Mucosa of stomach (tissue), 1 donor: ENCODE data around the gene NEB.

ENCODE experiments used
- H3K27me3 ChIP-seq: one replicate; pipeline ENCODE4 v1.7.0; 2013; ENCODE audit warnings: mild to moderate bottlenecking, low read length; ENCODE audit not compliant: control insufficient read depth, insufficient read depth
- H3K36me3 ChIP-seq: one replicate; pipeline ENCODE4 v1.7.0; 2013; ENCODE audit warnings: low read length; ENCODE audit not compliant: control insufficient read depth, insufficient read depth
- H3K4me1 ChIP-seq: one replicate; pipeline ENCODE4 v1.7.0; 2013; ENCODE audit warnings: mild to moderate bottlenecking, low read length; ENCODE audit not compliant: control insufficient read depth, insufficient read depth
- H3K4me3 ChIP-seq: one replicate; pipeline ENCODE4 v1.7.0; 2013; ENCODE audit warnings: low read length
- H3K9ac ChIP-seq: one replicate; pipeline ENCODE4 v1.7.0; 2013; ENCODE audit warnings: mild to moderate bottlenecking, low read length, moderate library complexity
- H3K9me3 ChIP-seq: one replicate; pipeline ENCODE4 v1.7.0; 2013; ENCODE audit warnings: mild to moderate bottlenecking, low read length, moderate library complexity; ENCODE audit not compliant: control insufficient read depth
- donor health status: Pancreatic carcinoma.

NEB gene

GRCh38 chr2:151733771-151734672 is at the start of gene NEB:
Gene NEB, minus strand, starts transcription at chr2:151734476. Its CDS starts 1,320 bp downstream, at chr2:151733156.
- H3K36me3 ChIP-seq = no peaks in the 10 kb centered on the region
- H3K27me3 ChIP-seq = no peaks in the 10 kb centered on the region
- H3K9ac ChIP-seq = no peak within 1 kb of the TSS
- H3K9me3 ChIP-seq = no peaks in the 10 kb centered on the region
- H3K4me3 ChIP-seq = no peak within 1 kb of the TSS
- H3K4me1 ChIP-seq = peaks cover 5% of the 10 kb centered on the region

GRCh38 chr2:151783133-151783520 is 48.9 kb upstream of the NEB start:
- no peaks in the 10 kb centered on the region for H3K4me1 ChIP-seq
- H3K27me3 ChIP-seq = no peaks in the 10 kb centered on the region
- no peak overlapping the region for H3K4me3 ChIP-seq
- no peak overlapping the region for H3K9ac ChIP-seq
- H3K36me3 ChIP-seq = no peaks in the 10 kb centered on the region
- H3K9me3 ChIP-seq = no peaks in the 10 kb centered on the region

- H3K4me3 ChIP-seq = no peak overlapping the region
- H3K27me3 ChIP-seq = no peaks in the 10 kb centered on the region
- no peak overlapping the region for H3K9ac ChIP-seq
- no peaks in the 10 kb centered on the region for H3K9me3 ChIP-seq
- H3K36me3 ChIP-seq = no peaks in the 10 kb centered on the region
- H3K4me1 ChIP-seq = no peaks in the 10 kb centered on the region
Observed at GRCh38 chr2:151782378-151783132, 48.3 kb upstream of the NEB start.

- Histone ChIP-seq H3K9me3 (no peaks in the 10 kb centered on the region), H3K36me3 (no peaks in the 10 kb centered on the region), H3K4me1 (no peaks in the 10 kb centered on the region), H3K4me3 (no peak overlapping the region), H3K27me3 (no peaks in the 10 kb centered on the region), H3K9ac (no peak overlapping the region)
Observed at GRCh38 chr2:151781642-151782041, 47.4 kb upstream of the NEB start.

- H3K27me3 ChIP-seq = no peaks in the 10 kb centered on the region
- no peak overlapping the region for H3K4me3 ChIP-seq
- H3K9me3 ChIP-seq = no peaks in the 10 kb centered on the region
- H3K9ac ChIP-seq = no peak overlapping the region
- no peaks in the 10 kb centered on the region for H3K36me3 ChIP-seq
- H3K4me1 ChIP-seq = no peaks in the 10 kb centered on the region
Observed at GRCh38 chr2:151780938-151781337, 46.7 kb upstream of the NEB start.

GRCh38 chr2:151777935-151778334 is 43.7 kb upstream of the NEB start:
- no peaks in the 10 kb centered on the region for H3K27me3 ChIP-seq
- no peaks in the 10 kb centered on the region for H3K9me3 ChIP-seq
- peaks cover 5% of the 10 kb centered on the region for H3K4me1 ChIP-seq
- no peak overlapping the region for H3K4me3 ChIP-seq
- H3K9ac ChIP-seq = no peak overlapping the region
- no peaks in the 10 kb centered on the region for H3K36me3 ChIP-seq

GRCh38 chr2:151777487-151777886 is 43.2 kb upstream of the NEB start:
- H3K9ac ChIP-seq = no peak overlapping the region
- H3K4me1 ChIP-seq = peaks cover 5% of the 10 kb centered on the region
- no peak overlapping the region for H3K4me3 ChIP-seq
- no peaks in the 10 kb centered on the region for H3K27me3 ChIP-seq
- H3K36me3 ChIP-seq = no peaks in the 10 kb centered on the region
- H3K9me3 ChIP-seq = no peaks in the 10 kb centered on the region

- Histone ChIP-seq H3K9me3 (no peaks in the 10 kb centered on the region), H3K4me3 (no peak overlapping the region), H3K4me1 (peaks cover 5% of the 10 kb centered on the region), H3K36me3 (no peaks in the 10 kb centered on the region), H3K9ac (no peak overlapping the region), H3K27me3 (no peaks in the 10 kb centered on the region)
Observed at GRCh38 chr2:151776367-151776766, 42.1 kb upstream of the NEB start.

GRCh38 chr2:151775057-151775740 is 40.9 kb upstream of the NEB start:
- H3K4me3 ChIP-seq = no peak overlapping the region
- H3K4me1 ChIP-seq = peaks cover 5% of the 10 kb centered on the region
- no peak overlapping the region for H3K9ac ChIP-seq
- no peaks in the 10 kb centered on the region for H3K36me3 ChIP-seq
- H3K9me3 ChIP-seq = no peaks in the 10 kb centered on the region
- H3K27me3 ChIP-seq = no peaks in the 10 kb centered on the region

GRCh38 chr2:151774506-151774905 is 40.2 kb upstream of the NEB start:
- Histone ChIP-seq H3K4me1 (peaks cover 5% of the 10 kb centered on the region), H3K27me3 (no peaks in the 10 kb centered on the region), H3K9me3 (no peaks in the 10 kb centered on the region), H3K4me3 (no peak overlapping the region), H3K9ac (no peak overlapping the region), H3K36me3 (no peaks in the 10 kb centered on the region)

- no peaks in the 10 kb centered on the region for H3K27me3 ChIP-seq
- peaks cover 5% of the 10 kb centered on the region for H3K4me1 ChIP-seq
- H3K4me3 ChIP-seq = no peak overlapping the region
- no peaks in the 10 kb centered on the region for H3K36me3 ChIP-seq
- H3K9ac ChIP-seq = no peak overlapping the region
- no peaks in the 10 kb centered on the region for H3K9me3 ChIP-seq
Observed at GRCh38 chr2:151771599-151772358, 37.5 kb upstream of the NEB start.
